Left lung (tissue), 10 donors: ENCODE data around the gene RPP30. TPM values are rescaled to one million over a fixed set of nuclear protein-coding genes. Genes with fewer than 3 reads are reported as not detected.
A peak's percentile ranks its signal among the peaks of the same experiment; 100 is the strongest.

Experiments
- ATAC-seq: fragments of 200-7000 bp; cut with Tn5 transposase; one replicate; pipeline ENCODE4 v1.9.1; 2020; ENCODE audit warnings: moderate library complexity
- DNase-seq, 4 donors: peaks; one replicate each; pipeline ENCODE4 v3.0.0-alpha.2; 2013 to 2020
- H3K27ac ChIP-seq, 2 donors: fragments of 200-600 bp; sonication (generic) in 1 of 2; one replicate each; pipeline versions ENCODE4 v1.5.0 to v1.8.0; 2020 to 2021
- H3K27me3 ChIP-seq, 2 donors: fragments of 200-600 bp; sonication (generic) in 1 of 2; one replicate each; pipeline versions ENCODE4 v1.5.0 to v1.8.0; 2020 to 2021
- H3K36me3 ChIP-seq, 2 donors: fragments of 200-600 bp; sonication (generic) in 1 of 2; one replicate each; pipeline versions ENCODE4 v1.5.0 to v1.8.0; 2020 to 2021
- H3K4me1 ChIP-seq, 2 donors: fragments of 200-600 bp; one replicate each; pipeline ENCODE4 v1.8.0; 2021
- H3K4me3 ChIP-seq, 2 donors: fragments of 200-600 bp; sonication (generic) in 1 of 2; one replicate each; pipeline versions ENCODE4 v1.5.0 to v1.8.0; 2020 to 2021; ENCODE audit warnings: mild to moderate bottlenecking in 1 of 2
- H3K9me3 ChIP-seq, 2 donors: fragments of 200-600 bp; sonication (generic) in 1 of 2; one replicate each; pipeline versions ENCODE4 v1.5.0 to v1.8.0; 2020 to 2021
- CTCF ChIP-seq, 2 donors: fragments of 200-600 bp; sonication (generic) in 1 of 2; IDR thresholded peaks; one replicate each; pipeline versions ENCODE4 v1.5.0 to v1.8.0; 2021; ENCODE audit warnings: antibody characterized with exemption in 2 of 2
- intact Hi-C, 2 donors: fragments of 100-400 bp; cut with DNase I; formaldehyde crosslinking; loops; one replicate each; pipeline versions ENCODE4 v1.11.2 to v1.14.2; 2022
- polyA plus RNA-seq, 6 donors: library from polyadenylated mRNA; unstranded; fragments of 120-200 nt; gene quantifications; one replicate each; pipeline ENCODE4 v1.2.1, GENCODE V29; 2013; ENCODE audit not compliant: insufficient read length in 6 of 6
- total RNA-seq, 2 donors: library from RNA; stranded (reverse); fragmentation: NEBNext Ultra II Directional; extraction: Animal tissue kit (Norgen Biotek cat#: 25700); gene quantifications; one replicate each; pipeline ENCODE4 v1.2.1, GENCODE V29; 2021
- donor health status: DM: no; HTN: yes; CAD: no.
- donor health status: DM: no; HTN: no; CAD: no.

The RPP30 gene
- total and polyA plus RNA-seq, 8 donors, result 26.3 to 60.6 (median 52.3) TPM

GRCh38 chr10:90849956-90850749 is 21.6 kb upstream of the RPP30 start:
- intact Hi-C loops, result no loop called here
- ATAC-seq (no peak), DNase-seq (no peak)
- TF ChIP-seq CTCF (IDR thresholded peaks at IDR 0.05), result no peak
- Histone ChIP-seq H3K9me3 (peaks cover 0 to 25% of the 10 kb centered on the region in 2 donors), H3K36me3 (no peaks in the 10 kb centered on the region), H3K4me3 (no peak overlapping the region), H3K4me1 (no peaks in the 10 kb centered on the region), H3K27ac (no peak overlapping the region), H3K27me3 (peaks cover 19 to 29% of the 10 kb centered on the region in 2 donors)

- no peak for TF ChIP-seq CTCF (IDR thresholded peaks at IDR 0.05)
- H3K4me1 ChIP-seq, result peaks cover 0 to 26% of the 10 kb centered on the region in 2 donors
- intact Hi-C loops, result no loop called here
- peaks cover 37 to 69% of the 10 kb centered on the region in 2 donors for H3K27me3 ChIP-seq
- no peak overlapping the region for H3K27ac ChIP-seq
- no peak overlapping the region for H3K4me3 ChIP-seq
- ATAC-seq (no peak), DNase-seq (no peak)
- no peaks in the 10 kb centered on the region for H3K36me3 ChIP-seq
- peaks cover 0 to 19% of the 10 kb centered on the region in 2 donors for H3K9me3 ChIP-seq
Measured at GRCh38 chr10:90855126-90855525, 16.6 kb upstream of the RPP30 start.

- H3K9me3 ChIP-seq, result peaks cover 0 to 7% of the 10 kb centered on the region in 2 donors
- no peak overlapping the region for H3K4me3 ChIP-seq
- no peak for TF ChIP-seq CTCF (IDR thresholded peaks at IDR 0.05)
- ATAC-seq, result no peak
- intact Hi-C loops, result no loop called here
- DNase-seq, result no peak
- H3K27ac ChIP-seq, result no peak overlapping the region
- no peaks in the 10 kb centered on the region for H3K36me3 ChIP-seq
- H3K27me3 ChIP-seq, result peaks cover 37 to 77% of the 10 kb centered on the region in 2 donors
- peaks cover 0 to 26% of the 10 kb centered on the region in 2 donors for H3K4me1 ChIP-seq
Measured at GRCh38 chr10:90856261-90856660, 15.5 kb upstream of the RPP30 start.

- peaks cover 0 to 26% of the 10 kb centered on the region in 2 donors for H3K4me1 ChIP-seq
- H3K4me3 ChIP-seq, result peak overlapping the region; percentile 45 to 54
- H3K9me3 ChIP-seq, result no peaks in the 10 kb centered on the region
- ATAC-seq (no peak), DNase-seq (peak in 1 of 4 donors; percentile 67)
- intact Hi-C loops, result no loop called here
- H3K27me3 ChIP-seq, result peaks cover 37 to 77% of the 10 kb centered on the region in 2 donors
- TF ChIP-seq CTCF (IDR thresholded peaks at IDR 0.05), result no peak
- H3K27ac ChIP-seq, result peak overlapping the region in 1 of 2 donors; percentile 77
- H3K36me3 ChIP-seq, result no peaks in the 10 kb centered on the region
Measured at GRCh38 chr10:90856964-90857634, 14.7 kb upstream of the RPP30 start.
